Mucosa of rectum (tissue), 2 donors: ENCODE results near the gene PCARE.
"Not testable (repeated sequence)": the region's sequence is repeated elsewhere in the genome, so short reads cannot be mapped to it uniquely, and the experiment has no call there.

Source experiments
- H3K27ac ChIP-seq, 2 donors: one replicate each; pipeline ENCODE4 v1.7.0; 2013; ENCODE audit warnings: inconsistent platforms in 2 of 2, low read depth in 2 of 2, low read length in 2 of 2
- H3K27me3 ChIP-seq, 2 donors: one replicate each; pipeline ENCODE4 v1.7.0; 2013; ENCODE audit warnings: low read length in 2 of 2; ENCODE audit not compliant: control insufficient read depth in 2 of 2, insufficient read depth in 2 of 2
- H3K36me3 ChIP-seq, 2 donors: one replicate each; pipeline ENCODE4 v1.7.0; 2013; ENCODE audit warnings: low read length in 2 of 2; ENCODE audit not compliant: control insufficient read depth in 2 of 2, insufficient read depth in 2 of 2
- H3K4me1 ChIP-seq, 2 donors: one replicate each; pipeline ENCODE4 v1.7.0; 2013; ENCODE audit warnings: low read length in 2 of 2, mild to moderate bottlenecking in 1 of 2; ENCODE audit not compliant: control insufficient read depth in 2 of 2, insufficient read depth in 2 of 2
- H3K4me3 ChIP-seq, 2 donors: one replicate each; pipeline ENCODE4 v1.7.0; 2013; ENCODE audit warnings: low read length in 2 of 2
- H3K9ac ChIP-seq, 2 donors: one replicate each; pipeline ENCODE4 v1.7.0; 2013; ENCODE audit warnings: low read length in 2 of 2, low read depth in 1 of 2, mild to moderate bottlenecking in 1 of 2
- H3K9me3 ChIP-seq, 2 donors: one replicate each; pipeline ENCODE4 v1.7.0; 2013; ENCODE audit warnings: low read length in 2 of 2; ENCODE audit not compliant: control insufficient read depth in 2 of 2
- donor health status: healthy.
- donor health status: Normal muscosa, but diverticular disease.

PCARE gene

GRCh38 chr2:29113027-29113686 lies 38.8 kb upstream of the PCARE start:
- Histone ChIP-seq H3K9ac (no peak overlapping the region), H3K4me3 (no peak overlapping the region), H3K9me3 (no peaks in the 10 kb centered on the region), H3K36me3 (no peaks in the 10 kb centered on the region), H3K4me1 (peaks cover 0 to 5% of the 10 kb centered on the region in 2 donors), H3K27ac (no peak overlapping the region), H3K27me3 (no peaks in the 10 kb centered on the region)

- Histone ChIP-seq H3K36me3 (no peaks in the 10 kb centered on the region), H3K9ac (no peak overlapping the region), H3K4me3 (no peak overlapping the region), H3K27me3 (no peaks in the 10 kb centered on the region), H3K4me1 (peaks cover 0 to 5% of the 10 kb centered on the region in 2 donors), H3K9me3 (no peaks in the 10 kb centered on the region), H3K27ac (no peak overlapping the region)
Measured at GRCh38 chr2:29112379-29112778, 38.1 kb upstream of the PCARE start.

- no peak overlapping the region for H3K4me3 ChIP-seq
- H3K27ac ChIP-seq: no peak overlapping the region
- H3K9me3 ChIP-seq: no peaks in the 10 kb centered on the region
- H3K9ac ChIP-seq: no peak overlapping the region
- no peaks in the 10 kb centered on the region for H3K36me3 ChIP-seq
- H3K27me3 ChIP-seq: no peaks in the 10 kb centered on the region
- H3K4me1 ChIP-seq: peaks cover 0 to 2% of the 10 kb centered on the region in 2 donors
Measured at GRCh38 chr2:29110916-29111535, 36.7 kb upstream of the PCARE start.

- no peaks in the 10 kb centered on the region for H3K9me3 ChIP-seq
- H3K4me3 ChIP-seq: no peak overlapping the region
- H3K9ac ChIP-seq: no peak overlapping the region
- H3K4me1 ChIP-seq: no peaks in the 10 kb centered on the region
- no peaks in the 10 kb centered on the region for H3K27me3 ChIP-seq
- H3K27ac ChIP-seq: no peak overlapping the region
- no peaks in the 10 kb centered on the region for H3K36me3 ChIP-seq
Measured at GRCh38 chr2:29109246-29109645, 34.9 kb upstream of the PCARE start.

GRCh38 chr2:29108225-29108624 lies 33.9 kb upstream of the PCARE start:
- H3K4me3 ChIP-seq: no peak overlapping the region
- no peaks in the 10 kb centered on the region for H3K4me1 ChIP-seq

GRCh38 chr2:29107547-29107946 lies 33.2 kb upstream of the PCARE start:
- H3K36me3 ChIP-seq, H3K4me3 ChIP-seq, H3K27ac ChIP-seq, H3K9ac ChIP-seq, H3K4me1 ChIP-seq, H3K9me3 ChIP-seq, H3K27me3 ChIP-seq: not testable (repeated sequence)

More at GRCh38 chr2:29108225-29108624, 33.9 kb upstream of the PCARE start:
- Histone ChIP-seq H3K9me3 (no peaks in the 10 kb centered on the region), H3K36me3 (no peaks in the 10 kb centered on the region), H3K9ac (no peak overlapping the region), H3K27me3 (no peaks in the 10 kb centered on the region), H3K27ac (no peak overlapping the region)

GRCh38 chr2:29106980-29107388 lies 32.7 kb upstream of the PCARE start:
- Histone ChIP-seq H3K27me3 (no peaks in the 10 kb centered on the region), H3K9ac (no peak overlapping the region), H3K4me3 (no peak overlapping the region), H3K9me3 (no peaks in the 10 kb centered on the region), H3K4me1 (no peaks in the 10 kb centered on the region), H3K36me3 (no peaks in the 10 kb centered on the region), H3K27ac (no peak overlapping the region)

GRCh38 chr2:29106256-29106655 lies 31.9 kb upstream of the PCARE start:
- Histone ChIP-seq H3K36me3 (no peaks in the 10 kb centered on the region), H3K27ac (no peak overlapping the region), H3K9me3 (no peaks in the 10 kb centered on the region), H3K4me1 (no peaks in the 10 kb centered on the region), H3K9ac (no peak overlapping the region), H3K27me3 (no peaks in the 10 kb centered on the region), H3K4me3 (no peak overlapping the region)

- no peaks in the 10 kb centered on the region for H3K4me1 ChIP-seq
- no peaks in the 10 kb centered on the region for H3K36me3 ChIP-seq
- H3K4me3 ChIP-seq: no peak overlapping the region
- no peaks in the 10 kb centered on the region for H3K27me3 ChIP-seq
- H3K27ac ChIP-seq: no peak overlapping the region
- H3K9ac ChIP-seq: no peak overlapping the region
- no peaks in the 10 kb centered on the region for H3K9me3 ChIP-seq
Measured at GRCh38 chr2:29105375-29105774, 31.1 kb upstream of the PCARE start.

- Histone ChIP-seq H3K9me3 (no peaks in the 10 kb centered on the region), H3K27me3 (no peaks in the 10 kb centered on the region), H3K4me3 (no peak overlapping the region), H3K36me3 (no peaks in the 10 kb centered on the region), H3K27ac (no peak overlapping the region), H3K4me1 (no peaks in the 10 kb centered on the region), H3K9ac (no peak overlapping the region)
Measured at GRCh38 chr2:29104688-29105087, 30.4 kb upstream of the PCARE start.
